HUES6 (cell line): ENCODE data around the gene ERRFI1.
"Not testable (repeated sequence)": the region's sequence is repeated elsewhere in the genome, so short reads cannot be mapped to it uniquely, and the experiment has no call there.

ENCODE experiments used
- H3K27ac ChIP-seq: 2 replicates; pipeline ENCODE4 v1.7.0; 2013; ENCODE audit warnings: low read depth, mild to moderate bottlenecking, low read length, inconsistent platforms
- H3K27me3 ChIP-seq: 2 replicates; pipeline ENCODE4 v1.6.1; 2013; ENCODE audit warnings: low read length; ENCODE audit not compliant: control insufficient read depth, insufficient read depth
- H3K36me3 ChIP-seq: 2 replicates; pipeline ENCODE4 v1.6.1; 2013; ENCODE audit warnings: low read length; ENCODE audit not compliant: control insufficient read depth, insufficient read depth
- H3K4me1 ChIP-seq: 2 replicates; pipeline ENCODE4 v1.6.1; 2013; ENCODE audit warnings: low read length; ENCODE audit not compliant: control insufficient read depth, insufficient read depth
- H3K4me3 ChIP-seq: 2 replicates; pipeline ENCODE4 v1.5.1; 2013; ENCODE audit warnings: low read depth, low read length
- H3K9ac ChIP-seq: one replicate; pipeline ENCODE4 v1.6.1; 2013; ENCODE audit warnings: mild to moderate bottlenecking, low read length
- H3K9me3 ChIP-seq: 2 replicates; pipeline ENCODE4 v1.6.1; 2013; ENCODE audit warnings: low read depth, low read length; ENCODE audit not compliant: control insufficient read depth, insufficient read depth

The ERRFI1 gene

GRCh38 chr1:8026153-8026975 is at the start of gene ERRFI1:
Gene ERRFI1, minus strand, starts transcription at chr1:8026309. Its CDS starts 10,690 bp downstream, at chr1:8015619.
- H3K4me3 ChIP-seq: peak within 1 kb of the TSS; percentile 77

GRCh38 chr1:8075511-8076051 is 49.5 kb upstream of the ERRFI1 start:
- peaks cover 33% of the 10 kb centered on the region for H3K4me1 ChIP-seq
- no peak overlapping the region for H3K9ac ChIP-seq
- H3K27ac ChIP-seq: no peak overlapping the region
- H3K27me3 ChIP-seq: no peaks in the 10 kb centered on the region
- no peaks in the 10 kb centered on the region for H3K9me3 ChIP-seq
- H3K36me3 ChIP-seq: no peaks in the 10 kb centered on the region
- H3K4me3 ChIP-seq: no peak overlapping the region

More at GRCh38 chr1:8026153-8026975, at the start of gene ERRFI1:
- H3K36me3 ChIP-seq: no peaks in the 10 kb centered on the region
- peak within 1 kb of the TSS; percentile 27; the same call in 1 of the 2 replicates for H3K27ac ChIP-seq
- peaks cover 14% of the 10 kb centered on the region for H3K27me3 ChIP-seq
- H3K9me3 ChIP-seq: no peaks in the 10 kb centered on the region
- H3K9ac ChIP-seq: peak within 1 kb of the TSS; percentile 84
- H3K4me1 ChIP-seq: peaks cover 49% of the 10 kb centered on the region

- H3K4me3 ChIP-seq: no peak overlapping the region
- no peak overlapping the region for H3K27ac ChIP-seq
- H3K36me3 ChIP-seq: no peaks in the 10 kb centered on the region
- H3K27me3 ChIP-seq: no peaks in the 10 kb centered on the region
- peaks cover 31% of the 10 kb centered on the region for H3K4me1 ChIP-seq
- H3K9ac ChIP-seq: no peak overlapping the region
- no peaks in the 10 kb centered on the region for H3K9me3 ChIP-seq
Measured at GRCh38 chr1:8073112-8073855, 47.2 kb upstream of the ERRFI1 start.

- Histone ChIP-seq H3K27ac (no peak overlapping the region), H3K4me3 (no peak overlapping the region), H3K27me3 (no peaks in the 10 kb centered on the region), H3K9ac (no peak overlapping the region), H3K36me3 (no peaks in the 10 kb centered on the region), H3K9me3 (no peaks in the 10 kb centered on the region), H3K4me1 (peaks cover 8% of the 10 kb centered on the region)
Measured at GRCh38 chr1:8070381-8070811, 44.3 kb upstream of the ERRFI1 start.

GRCh38 chr1:8069614-8070320 is 43.7 kb upstream of the ERRFI1 start:
- not testable (repeated sequence) for H3K36me3 ChIP-seq, H3K27me3 ChIP-seq, H3K27ac ChIP-seq, H3K4me1 ChIP-seq, H3K9ac ChIP-seq, H3K9me3 ChIP-seq, H3K4me3 ChIP-seq

- peaks cover 3% of the 10 kb centered on the region for H3K4me1 ChIP-seq
- H3K4me3 ChIP-seq: no peak overlapping the region
- H3K27me3 ChIP-seq: no peaks in the 10 kb centered on the region
- no peaks in the 10 kb centered on the region for H3K36me3 ChIP-seq
- H3K9ac ChIP-seq: no peak overlapping the region
- H3K9me3 ChIP-seq: no peaks in the 10 kb centered on the region
- no peak overlapping the region for H3K27ac ChIP-seq
Measured at GRCh38 chr1:8065369-8065768, 39.3 kb upstream of the ERRFI1 start.

- H3K36me3 ChIP-seq: no peaks in the 10 kb centered on the region
- no peak overlapping the region for H3K4me3 ChIP-seq
- no peaks in the 10 kb centered on the region for H3K9me3 ChIP-seq
- H3K27me3 ChIP-seq: no peaks in the 10 kb centered on the region
- H3K27ac ChIP-seq: no peak overlapping the region
- no peak overlapping the region for H3K9ac ChIP-seq
- H3K4me1 ChIP-seq: 0 out of 2 replicates have a peak, but pooled peaks cover 2% of the 10 kb centered on the region
Measured at GRCh38 chr1:8063298-8064036, 37.4 kb upstream of the ERRFI1 start.

GRCh38 chr1:8062861-8063260 is 36.8 kb upstream of the ERRFI1 start:
- no peak overlapping the region for H3K9ac ChIP-seq
- no peaks in the 10 kb centered on the region for H3K36me3 ChIP-seq
- H3K27ac ChIP-seq: no peak overlapping the region
- no peaks in the 10 kb centered on the region for H3K9me3 ChIP-seq
- H3K4me3 ChIP-seq: no peak overlapping the region
- no peaks in the 10 kb centered on the region for H3K27me3 ChIP-seq
- 0 out of 2 replicates have a peak, but pooled peaks cover 2% of the 10 kb centered on the region for H3K4me1 ChIP-seq

- no peak overlapping the region for H3K27ac ChIP-seq
- H3K27me3 ChIP-seq: no peaks in the 10 kb centered on the region
- H3K4me1 ChIP-seq: 0 out of 2 replicates have a peak, but pooled peaks cover 2% of the 10 kb centered on the region
- no peak overlapping the region for H3K4me3 ChIP-seq
- H3K36me3 ChIP-seq: no peaks in the 10 kb centered on the region
- no peaks in the 10 kb centered on the region for H3K9me3 ChIP-seq
- H3K9ac ChIP-seq: no peak overlapping the region
Measured at GRCh38 chr1:8061673-8062386, 35.7 kb upstream of the ERRFI1 start.

GRCh38 chr1:8061210-8061609 is 35.1 kb upstream of the ERRFI1 start:
- Histone ChIP-seq H3K9ac (no peak overlapping the region), H3K36me3 (no peaks in the 10 kb centered on the region), H3K27ac (no peak overlapping the region), H3K27me3 (no peaks in the 10 kb centered on the region), H3K4me1 (0 out of 2 replicates have a peak, but pooled peaks cover 2% of the 10 kb centered on the region), H3K4me3 (no peak overlapping the region), H3K9me3 (no peaks in the 10 kb centered on the region)
